Right lobe of liver (tissue), 4 donors: ENCODE data around the gene PPP4R4.

ENCODE experiments used
- POLR2A ChIP-seq: fragments of 450-650 bp; IDR thresholded peaks from one replicate; pipeline ENCODE4 v1.6.1; 2017; ENCODE audit warnings: antibody characterized with exemption, mild to moderate bottlenecking
- TF ChIP-seq, protein P1 (sequence below), 4 donors: fragments of 200-600 bp in 3 of 4; fragments of 450-650 bp in 1 of 4; IDR thresholded peaks; one replicate each; pipeline versions ENCODE4 v1.5.1 to v1.8.0; 2016 to 2022; ENCODE audit warnings: antibody characterized with exemption in 4 of 4, mild to moderate bottlenecking in 2 of 4
- donor health status: DM: no; HTN: no; CAD: no.
- donor health status: DM: no; HTN: no; CAD: no.
- donor health status: DM: no; HTN: yes; CAD: no.

DNA sequence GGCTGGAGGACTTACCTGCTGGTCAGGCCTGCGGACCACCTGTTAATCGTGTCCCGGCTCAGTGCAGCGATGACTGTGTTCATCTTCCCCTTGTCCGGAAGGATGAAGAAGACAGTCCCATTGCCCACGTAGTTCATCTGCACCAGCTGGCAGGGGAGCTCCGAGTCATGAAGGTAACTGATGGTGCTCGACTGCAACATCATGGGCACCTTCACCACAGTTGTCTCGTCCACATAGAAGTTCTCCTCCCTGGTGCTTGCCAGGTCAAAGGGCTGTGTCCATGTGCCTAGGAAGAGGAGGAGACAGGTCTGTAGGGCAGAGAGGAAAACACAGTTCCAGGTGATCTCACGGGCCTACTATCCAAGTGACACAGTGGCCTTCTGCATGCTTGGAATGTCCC, 135.6 kb downstream of the PPP4R4 start:
- TF ChIP-seq, protein P1, sequence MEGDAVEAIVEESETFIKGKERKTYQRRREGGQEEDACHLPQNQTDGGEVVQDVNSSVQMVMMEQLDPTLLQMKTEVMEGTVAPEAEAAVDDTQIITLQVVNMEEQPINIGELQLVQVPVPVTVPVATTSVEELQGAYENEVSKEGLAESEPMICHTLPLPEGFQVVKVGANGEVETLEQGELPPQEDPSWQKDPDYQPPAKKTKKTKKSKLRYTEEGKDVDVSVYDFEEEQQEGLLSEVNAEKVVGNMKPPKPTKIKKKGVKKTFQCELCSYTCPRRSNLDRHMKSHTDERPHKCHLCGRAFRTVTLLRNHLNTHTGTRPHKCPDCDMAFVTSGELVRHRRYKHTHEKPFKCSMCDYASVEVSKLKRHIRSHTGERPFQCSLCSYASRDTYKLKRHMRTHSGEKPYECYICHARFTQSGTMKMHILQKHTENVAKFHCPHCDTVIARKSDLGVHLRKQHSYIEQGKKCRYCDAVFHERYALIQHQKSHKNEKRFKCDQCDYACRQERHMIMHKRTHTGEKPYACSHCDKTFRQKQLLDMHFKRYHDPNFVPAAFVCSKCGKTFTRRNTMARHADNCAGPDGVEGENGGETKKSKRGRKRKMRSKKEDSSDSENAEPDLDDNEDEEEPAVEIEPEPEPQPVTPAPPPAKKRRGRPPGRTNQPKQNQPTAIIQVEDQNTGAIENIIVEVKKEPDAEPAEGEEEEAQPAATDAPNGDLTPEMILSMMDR (IDR thresholded peaks at IDR 0.05), result no peak
- TF ChIP-seq POLR2A, result no peak
